Astrocyte (in vitro differentiated cells and primary cell): ENCODE data around the gene TRPC4AP.

ENCODE experiments used
- CTCF ChIP-seq: IDR thresholded peaks from 2 replicates; pipeline ENCODE4 v1.5.1; 2011; ENCODE audit warnings: low read depth, mild to moderate bottlenecking, inconsistent platforms, low read length, moderate library complexity; ENCODE audit not compliant: insufficient read depth
- EZH2 ChIP-seq: IDR thresholded peaks from 2 replicates; pipeline ENCODE4 v1.6.1; 2012; ENCODE audit warnings: mild to moderate bottlenecking, low read length, inconsistent platforms; ENCODE audit not compliant: insufficient read depth

- no peak for TF ChIP-seq EZH2
- TF ChIP-seq CTCF = no peak
These were observed 43.9 kb downstream of the TRPC4AP start for GRCh38 chr20:35048739-35049138.
